Measurements from ENCODE around the gene ADAMTS17.
A peak's percentile ranks its signal among the peaks of the same experiment; 100 is the strongest.

Gene ADAMTS17

GRCh38 chr15:100208921-100209603, 132.7 kb downstream of the ADAMTS17 start:
- H3K27me3 Mint-ChIP-seq (ENCODE audit: low read depth) = peaks cover 3% of the 10 kb centered on the region
- peaks cover 1% of the 10 kb centered on the region for H3K36me3 Mint-ChIP-seq (ENCODE audit: low read depth)
- no peak overlapping the region for H3K27ac Mint-ChIP-seq
- no peak overlapping the region for H3K4me3 Mint-ChIP-seq
- H3K4me1 Mint-ChIP-seq = peaks cover 39% of the 10 kb centered on the region
- TF ChIP-seq CTCF (IDR thresholded peaks at IDR 0.05; ENCODE audit: unreplicated experiment in 3 of 3) = no peak
- H3K9me3 Mint-ChIP-seq = peaks cover 12% of the 10 kb centered on the region

GRCh38 chr15:100207053-100207452, 134.7 kb downstream of the ADAMTS17 start:
- TF ChIP-seq CTCF (IDR thresholded peaks at IDR 0.05; ENCODE audit: unreplicated experiment in 3 of 3) = no peak
- peaks cover 29% of the 10 kb centered on the region for H3K4me1 Mint-ChIP-seq
- H3K27me3 Mint-ChIP-seq (ENCODE audit: low read depth) = peaks cover 3% of the 10 kb centered on the region
- H3K36me3 Mint-ChIP-seq (ENCODE audit: low read depth) = peaks cover 4% of the 10 kb centered on the region
- peak overlapping the region in 1 of 3 experiments; percentile 39 for H3K27ac Mint-ChIP-seq
- no peak overlapping the region for H3K4me3 Mint-ChIP-seq
- H3K9me3 Mint-ChIP-seq = peaks cover 15% of the 10 kb centered on the region

DNA sequence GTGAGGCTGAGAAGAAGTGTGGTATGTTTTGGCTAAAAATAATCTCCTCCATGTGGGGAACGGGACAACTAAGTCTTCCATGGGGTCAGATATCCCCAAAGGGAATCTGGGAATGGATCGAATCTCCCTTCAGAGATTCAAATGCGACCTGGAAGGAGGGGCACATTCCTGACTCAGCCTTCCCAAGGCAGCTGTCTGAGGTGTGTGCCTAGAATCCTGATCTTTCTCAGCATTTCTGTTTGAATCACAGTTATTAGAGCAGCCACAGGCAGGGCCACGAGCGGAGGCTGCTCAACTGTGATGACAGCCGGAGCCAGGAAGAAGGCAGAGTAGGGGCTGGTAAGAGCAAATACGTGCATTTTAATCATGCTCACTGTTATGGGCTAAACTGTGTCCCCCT, 135.1 kb downstream of the ADAMTS17 start:
- H3K4me1 Mint-ChIP-seq = peaks cover 29% of the 10 kb centered on the region
- H3K27ac Mint-ChIP-seq = peak overlapping the region in 1 of 3 experiments; percentile 39
- no peak overlapping the region for H3K4me3 Mint-ChIP-seq

DNA sequence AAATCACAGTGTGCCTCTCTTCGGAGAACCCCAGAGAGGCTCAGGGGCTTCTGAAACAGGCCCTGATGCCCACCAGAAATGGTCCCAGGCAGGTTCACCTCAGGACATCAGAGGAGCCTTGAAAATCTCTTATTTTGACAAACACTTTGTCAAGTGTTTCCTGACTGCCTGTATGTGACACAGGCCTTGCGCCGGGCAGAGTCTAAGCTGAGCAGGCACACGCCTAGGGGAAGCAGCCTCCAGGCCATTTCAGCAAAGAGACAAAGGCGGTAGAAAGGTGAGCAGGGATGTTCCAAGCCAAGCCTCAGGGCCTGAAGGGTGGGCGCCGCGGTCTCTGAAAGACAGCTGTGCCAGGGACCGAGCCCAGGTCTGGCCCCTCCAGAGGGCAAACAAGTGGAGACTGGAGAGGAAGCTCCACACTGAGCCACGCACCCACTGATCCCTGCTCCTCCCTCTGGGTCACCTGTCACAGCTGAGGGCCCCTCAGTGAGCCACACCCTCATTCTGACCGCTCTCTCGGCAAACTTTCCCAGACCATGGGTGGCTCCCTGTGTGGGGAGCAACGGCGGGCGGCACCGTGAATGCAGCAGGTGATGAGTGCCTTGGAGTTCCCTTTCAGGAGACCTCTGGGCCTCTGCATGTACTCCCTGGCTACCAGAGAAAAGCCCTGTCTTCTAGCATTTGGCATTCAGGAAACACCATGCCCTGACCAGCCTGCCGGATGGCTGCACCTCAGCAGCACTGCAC, 136.1 kb downstream of the ADAMTS17 start:
- peaks cover 7% of the 10 kb centered on the region for H3K27me3 Mint-ChIP-seq (ENCODE audit: low read depth)
- H3K36me3 Mint-ChIP-seq (ENCODE audit: low read depth) = peaks cover 4% of the 10 kb centered on the region
- H3K9me3 Mint-ChIP-seq = peaks cover 15% of the 10 kb centered on the region
- H3K4me1 Mint-ChIP-seq = peaks cover 23% of the 10 kb centered on the region
- peak overlapping the region in 1 of 3 experiments; percentile 39 for H3K27ac Mint-ChIP-seq
- no peak overlapping the region for H3K4me3 Mint-ChIP-seq
- no peak for TF ChIP-seq CTCF (IDR thresholded peaks at IDR 0.05; ENCODE audit: unreplicated experiment in 3 of 3)

More for the DNA sequence above, 135.1 kb downstream of the ADAMTS17 start:
- TF ChIP-seq CTCF (IDR thresholded peaks at IDR 0.05; ENCODE audit: unreplicated experiment in 3 of 3) = no peak
- Mint-ChIP-seq H3K36me3 (ENCODE audit: low read depth) (peaks cover 4% of the 10 kb centered on the region), H3K9me3 (peaks cover 15% of the 10 kb centered on the region), H3K27me3 (ENCODE audit: low read depth) (peaks cover 7% of the 10 kb centered on the region)

GRCh38 chr15:100204771-100205170, 137.0 kb downstream of the ADAMTS17 start:
- TF ChIP-seq CTCF (IDR thresholded peaks at IDR 0.05; ENCODE audit: unreplicated experiment in 3 of 3) = no peak
- H3K27ac Mint-ChIP-seq = no peak overlapping the region
- peaks cover 4% of the 10 kb centered on the region for H3K36me3 Mint-ChIP-seq (ENCODE audit: low read depth)
- no peak overlapping the region for H3K4me3 Mint-ChIP-seq
- H3K9me3 Mint-ChIP-seq = peaks cover 15% of the 10 kb centered on the region
- H3K27me3 Mint-ChIP-seq (ENCODE audit: low read depth) = peaks cover 7% of the 10 kb centered on the region
- H3K4me1 Mint-ChIP-seq = peaks cover 23% of the 10 kb centered on the region

Measured in nephron (organoid).